Thoracic aorta (tissue), 2 donors: ENCODE results near the gene SEZ6L2. TPM values are rescaled to one million over a fixed set of nuclear protein-coding genes. Genes with fewer than 3 reads are reported as not detected.

Experiments
- ATAC-seq: fragments of 150-250 bp; one replicate; pipeline ENCODE4 v1.8.0; 2017; ENCODE audit warnings: low read depth; ENCODE audit not compliant: insufficient number of reproducible peaks, low FRiP score
- DNase-seq: peaks from one replicate; pipeline ENCODE4 v3.0.0-alpha.2; 2020; ENCODE audit warnings: low spot score
- H3K27ac ChIP-seq, 2 donors: fragments of 200-600 bp; sonication (generic); 1 replicate in 1 of 2; 2 replicates in 1 of 2; pipeline ENCODE4 v1.5.1; 2016; ENCODE audit warnings: mild to moderate bottlenecking in 2 of 2, moderate library complexity in 2 of 2
- H3K27me3 ChIP-seq: fragments of 200-600 bp; sonication (generic); replicated peaks from 2 replicates; pipeline ENCODE4 v1.6.0; 2016; ENCODE audit warnings: mild to moderate bottlenecking; ENCODE audit not compliant: insufficient read depth
- H3K36me3 ChIP-seq: fragments of 200-600 bp; sonication (generic); one replicate; pipeline ENCODE4 v1.5.1; 2016
- H3K4me1 ChIP-seq, 2 donors: fragments of 200-600 bp; sonication (generic); 1 replicate in 1 of 2; 2 replicates in 1 of 2; pipeline versions ENCODE4 v1.5.1 to v1.6.0; 2016; ENCODE audit warnings: low read depth in 2 of 2, mild to moderate bottlenecking in 1 of 2; ENCODE audit not compliant: control insufficient read depth in 1 of 2
- H3K4me3 ChIP-seq: fragments of 200-600 bp; sonication (generic); 2 replicates; pipeline ENCODE4 v1.5.1; 2016; ENCODE audit warnings: mild to moderate bottlenecking
- H3K9me3 ChIP-seq: fragments of 200-600 bp; sonication (generic); 2 replicates; pipeline ENCODE4 v1.5.1; 2016
- CTCF ChIP-seq: fragments of 200-600 bp; sonication (generic); IDR thresholded peaks from one replicate; pipeline ENCODE4 v1.5.1; 2019; ENCODE audit warnings: antibody characterized with exemption
- total RNA-seq, 2 donors: library from RNA; depleted of rRNA; stranded (reverse); fragments of >200 nt; gene quantifications; one replicate each; pipeline versions ENCODE4 v1.1.0 to v1.2.3, GENCODE V29; 2016

The SEZ6L2 gene
- total RNA-seq, 2 donors from 2014 or later, result 0.63 to 1.4 TPM

GRCh38 chr16:29909391-29909790, 10.0 kb upstream of the SEZ6L2 start:
- H3K9me3 ChIP-seq, result no peaks in the 10 kb centered on the region
- H3K4me3 ChIP-seq, result no peak overlapping the region
- H3K4me1 ChIP-seq, result no peaks in the 10 kb centered on the region
- ATAC-seq (no peak), DNase-seq (no peak)
- no peak overlapping the region for H3K27ac ChIP-seq
- H3K36me3 ChIP-seq, result peaks cover 6% of the 10 kb centered on the region
- H3K27me3 ChIP-seq, result no peaks in the 10 kb centered on the region
- TF ChIP-seq CTCF, result no peak

- Histone ChIP-seq H3K36me3 (peaks cover 3% of the 10 kb centered on the region), H3K27ac (no peak overlapping the region), H3K4me3 (no peak overlapping the region), H3K4me1 (no peaks in the 10 kb centered on the region), H3K27me3 (no peaks in the 10 kb centered on the region), H3K9me3 (no peaks in the 10 kb centered on the region)
- no peak for TF ChIP-seq CTCF
- ATAC-seq (no peak), DNase-seq (no peak)
These were observed 9.4 kb upstream of the SEZ6L2 start for GRCh38 chr16:29908719-29909220.

GRCh38 chr16:29907973-29908372, 8.6 kb upstream of the SEZ6L2 start:
- DNase-seq (no peak), ATAC-seq (no peak)
- no peak for TF ChIP-seq CTCF

GRCh38 chr16:29906520-29907244, 7.3 kb upstream of the SEZ6L2 start:
- no peak overlapping the region for H3K4me3 ChIP-seq
- no peaks in the 10 kb centered on the region for H3K4me1 ChIP-seq
- DNase-seq (no peak), ATAC-seq (no peak)
- H3K27me3 ChIP-seq, result no peaks in the 10 kb centered on the region
- no peak for TF ChIP-seq CTCF
- H3K27ac ChIP-seq, result no peak overlapping the region
- H3K9me3 ChIP-seq, result no peaks in the 10 kb centered on the region
- peaks cover 3% of the 10 kb centered on the region for H3K36me3 ChIP-seq

More at GRCh38 chr16:29907973-29908372, 8.6 kb upstream of the SEZ6L2 start:
- peaks cover 3% of the 10 kb centered on the region for H3K36me3 ChIP-seq
- no peaks in the 10 kb centered on the region for H3K9me3 ChIP-seq
- no peak overlapping the region for H3K27ac ChIP-seq
- H3K27me3 ChIP-seq, result no peaks in the 10 kb centered on the region
- no peaks in the 10 kb centered on the region for H3K4me1 ChIP-seq
- H3K4me3 ChIP-seq, result no peak overlapping the region

- H3K4me1 ChIP-seq, result peaks cover 0 to 3% of the 10 kb centered on the region in 2 donors
- H3K36me3 ChIP-seq, result peaks cover 3% of the 10 kb centered on the region
- ATAC-seq (no peak), DNase-seq (no peak)
- H3K27me3 ChIP-seq, result no peaks in the 10 kb centered on the region
- no peak overlapping the region for H3K27ac ChIP-seq
- no peak for TF ChIP-seq CTCF
- H3K9me3 ChIP-seq, result no peaks in the 10 kb centered on the region
- no peak overlapping the region for H3K4me3 ChIP-seq
These were observed 6.3 kb upstream of the SEZ6L2 start for GRCh38 chr16:29905668-29906067.
